ENCODE results near the gene IKZF2. TPM values are rescaled to one million over a fixed set of nuclear protein-coding genes. Genes with fewer than 3 reads are reported as not detected.

Gene IKZF2
- polyA plus RNA-seq (2014; cell fraction: cytosol; rRNA removed) = 0.58 and 0.68 TPM in 2 replicates
- polyA plus RNA-seq (2014; cell fraction: nucleus; rRNA removed) = 0.92 and 1.3 TPM in 2 replicates

- peak; percentile 84 for DNase-seq (ENCODE audit: low spot score)
Measured at GRCh38 chr2:213151437-213152064, at the start of gene IKZF2. IKZF2 (minus strand) TSS chr2:213151612; CDS start chr2:213148629, 2,983 bp downstream.

DNA sequence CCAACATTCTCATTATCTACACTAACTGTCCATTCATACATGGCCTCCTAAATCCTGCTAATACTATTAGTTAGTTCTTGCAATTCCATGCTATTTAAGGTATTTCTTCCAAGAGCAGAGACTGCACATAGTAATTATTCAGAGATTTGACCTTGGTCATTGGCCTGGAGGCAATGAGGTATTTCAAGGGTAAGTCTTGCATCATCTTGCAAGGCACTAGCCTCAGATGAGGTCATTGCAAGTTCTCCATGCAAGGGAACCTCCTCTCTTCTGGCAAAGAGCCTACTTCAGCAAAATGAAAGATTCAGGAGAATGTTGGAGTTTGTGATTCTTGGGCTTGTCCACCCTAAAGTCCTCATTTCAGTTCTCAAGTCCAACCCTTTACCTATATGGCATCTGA lies 48.5 kb upstream of the IKZF2 start:
- no peak for DNase-seq (ENCODE audit: low spot score)

- peak; percentile 34 for DNase-seq (ENCODE audit: low spot score)
Measured at GRCh38 chr2:213189001-213189899, 37.8 kb upstream of the IKZF2 start.

GRCh38 chr2:213188533-213188867 lies 37.1 kb upstream of the IKZF2 start:
- DNase-seq (ENCODE audit: low spot score) = no peak

GRCh38 chr2:213187833-213188532 lies 36.6 kb upstream of the IKZF2 start:
- DNase-seq (ENCODE audit: low spot score) = no peak

DNA sequence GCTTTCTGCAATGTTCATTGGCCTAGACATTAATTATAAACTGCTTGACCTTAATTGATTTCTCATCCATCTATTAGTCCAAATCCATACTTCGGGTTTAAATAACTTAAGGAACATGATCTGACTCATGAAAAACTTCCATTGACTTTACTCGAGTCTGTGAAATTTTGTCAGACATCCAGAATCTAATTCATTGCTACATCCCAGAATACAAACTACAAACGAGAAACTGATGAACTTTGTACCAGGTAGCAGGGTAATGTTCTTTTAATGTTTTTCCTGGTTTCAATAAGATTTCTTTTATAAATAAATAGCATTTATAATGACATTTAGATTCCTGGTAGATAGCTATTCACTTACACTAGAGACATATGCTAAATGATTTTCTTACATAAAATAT lies 36.0 kb upstream of the IKZF2 start:
- DNase-seq (ENCODE audit: low spot score) = no peak

DNA sequence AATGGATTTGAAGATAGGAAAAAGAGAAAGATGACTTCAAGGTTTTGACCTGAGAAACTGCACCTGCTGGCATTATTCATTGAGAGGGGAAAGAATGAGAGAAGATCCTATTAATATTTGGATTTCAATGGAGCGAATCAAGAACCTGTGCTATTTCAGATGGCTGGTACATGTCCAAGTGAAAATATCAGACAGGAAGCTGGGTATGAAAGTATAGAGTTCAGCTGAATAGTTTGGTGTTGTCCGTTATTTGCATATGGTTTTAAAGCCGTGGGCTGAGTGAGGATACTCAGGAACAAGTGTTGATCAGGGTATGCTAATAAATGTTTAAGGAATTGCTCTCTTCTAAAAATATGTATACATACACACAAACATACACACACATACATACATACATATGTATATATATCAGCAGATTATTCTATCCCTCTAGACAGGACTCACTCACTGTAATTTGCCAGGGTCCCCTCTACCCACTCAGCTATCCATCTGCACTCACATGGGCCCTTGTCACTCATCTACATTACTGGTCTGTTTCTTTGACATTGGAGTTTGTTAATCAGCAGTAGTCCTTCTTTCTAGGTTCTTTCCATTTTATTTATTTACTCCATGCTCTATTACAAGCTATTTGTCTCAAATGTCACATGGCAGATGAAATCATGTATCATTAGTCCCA lies 33.9 kb upstream of the IKZF2 start:
- DNase-seq (ENCODE audit: low spot score) = no peak

DNA sequence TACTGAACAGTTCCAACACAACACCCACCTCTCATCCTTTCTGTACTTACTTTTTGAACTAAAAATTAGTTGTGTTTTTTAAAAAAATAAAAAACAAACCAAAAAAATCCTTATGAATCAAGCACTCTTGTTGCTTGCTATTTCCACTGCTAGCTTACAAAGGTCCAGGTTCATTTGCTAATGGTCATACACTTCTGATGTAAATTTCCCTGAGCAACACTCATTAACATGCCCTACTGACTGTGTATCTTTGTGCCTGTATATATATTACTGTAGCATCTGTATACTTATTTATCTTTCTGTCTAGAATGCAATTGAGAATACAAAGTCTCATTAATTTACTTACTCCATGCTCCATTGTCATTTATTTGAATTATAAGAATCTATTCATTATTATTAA lies 30.3 kb upstream of the IKZF2 start:
- no peak for DNase-seq (ENCODE audit: low spot score)

DNA sequence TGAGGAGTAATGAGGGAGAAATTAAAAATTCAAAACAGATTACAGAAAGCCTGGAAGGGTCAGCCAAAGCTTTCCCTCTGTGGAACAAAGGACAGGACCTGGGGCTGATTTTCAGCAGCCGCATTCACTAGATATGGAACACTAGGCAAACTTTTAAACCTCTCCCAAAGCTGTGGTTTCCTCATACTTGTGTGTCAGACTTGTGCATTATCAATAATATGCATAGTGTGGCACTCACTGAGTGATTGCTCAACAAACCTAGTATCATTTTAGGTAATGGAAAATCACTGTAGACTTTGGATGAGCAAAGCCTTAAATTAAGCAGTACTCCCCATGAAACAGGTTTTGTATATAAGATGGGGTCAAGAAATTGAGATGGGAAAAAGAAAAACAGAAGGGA lies 26.3 kb upstream of the IKZF2 start:
- DNase-seq (ENCODE audit: low spot score) = no peak

GRCh38 chr2:213175673-213176247 lies 24.3 kb upstream of the IKZF2 start:
- DNase-seq (ENCODE audit: low spot score) = no peak

- no peak for DNase-seq (ENCODE audit: low spot score)
Measured at GRCh38 chr2:213172641-213173040, 21.2 kb upstream of the IKZF2 start.

DNA sequence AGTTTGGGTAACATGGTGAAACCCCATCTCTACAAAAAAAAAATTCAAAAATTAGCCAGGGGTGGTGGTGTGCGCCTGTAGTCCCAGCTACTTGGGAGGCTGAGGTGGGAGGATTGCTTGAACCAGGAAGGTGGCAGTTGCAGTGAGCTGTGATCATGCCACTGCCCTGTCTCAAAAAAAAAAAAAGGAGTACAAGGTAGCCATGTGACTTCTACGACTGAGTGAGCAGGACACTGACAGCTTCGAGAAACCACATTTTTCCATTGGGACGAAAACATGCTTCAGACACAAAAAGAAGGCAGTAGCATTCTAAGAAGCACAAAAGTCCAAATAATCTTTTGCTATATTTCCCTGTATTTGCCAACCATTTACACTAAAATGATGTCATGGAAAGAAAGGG lies 19.7 kb upstream of the IKZF2 start:
- DNase-seq (ENCODE audit: low spot score) = no peak

DNA sequence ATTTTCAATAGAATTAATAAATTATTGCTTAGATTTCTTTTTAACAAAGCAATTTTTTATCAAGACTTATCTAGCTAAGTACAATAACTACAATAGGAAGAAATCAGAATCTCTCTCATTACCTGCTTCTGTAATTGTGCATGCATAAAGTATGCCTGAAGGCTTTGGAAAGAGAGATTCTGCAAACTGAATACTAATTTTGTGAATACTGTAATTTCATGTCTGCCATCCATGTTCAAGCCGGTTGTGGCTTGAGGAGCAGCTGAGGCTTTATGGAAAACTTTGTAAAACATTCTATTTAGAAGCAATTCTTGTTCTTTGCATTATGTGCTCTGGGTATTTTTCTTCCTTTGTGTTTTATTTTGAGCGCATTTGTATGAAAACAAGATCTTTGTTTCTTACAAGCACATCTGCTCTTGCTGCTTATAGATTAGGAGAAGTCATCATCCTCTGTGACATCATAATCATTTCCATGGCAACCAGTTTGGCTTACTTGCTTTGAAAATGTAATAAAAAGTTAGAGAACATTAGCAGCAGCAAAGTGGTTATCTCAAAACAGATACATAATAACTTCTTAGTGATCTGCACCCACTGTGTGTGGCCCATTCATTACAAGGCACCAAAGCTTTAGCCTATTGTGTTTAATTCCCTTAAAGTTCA lies 16.0 kb upstream of the IKZF2 start:
- DNase-seq (ENCODE audit: low spot score) = no peak

- no peak for DNase-seq (ENCODE audit: low spot score)
Measured at GRCh38 chr2:213166109-213166508, 14.7 kb upstream of the IKZF2 start.

- no peak for DNase-seq (ENCODE audit: low spot score)
Measured at GRCh38 chr2:213164263-213164662, 12.9 kb upstream of the IKZF2 start.

- DNase-seq (ENCODE audit: low spot score) = no peak
Measured at GRCh38 chr2:213162516-213163118, 11.2 kb upstream of the IKZF2 start.

GRCh38 chr2:213161759-213162515 lies 10.5 kb upstream of the IKZF2 start:
- no peak for DNase-seq (ENCODE audit: low spot score)

DNA sequence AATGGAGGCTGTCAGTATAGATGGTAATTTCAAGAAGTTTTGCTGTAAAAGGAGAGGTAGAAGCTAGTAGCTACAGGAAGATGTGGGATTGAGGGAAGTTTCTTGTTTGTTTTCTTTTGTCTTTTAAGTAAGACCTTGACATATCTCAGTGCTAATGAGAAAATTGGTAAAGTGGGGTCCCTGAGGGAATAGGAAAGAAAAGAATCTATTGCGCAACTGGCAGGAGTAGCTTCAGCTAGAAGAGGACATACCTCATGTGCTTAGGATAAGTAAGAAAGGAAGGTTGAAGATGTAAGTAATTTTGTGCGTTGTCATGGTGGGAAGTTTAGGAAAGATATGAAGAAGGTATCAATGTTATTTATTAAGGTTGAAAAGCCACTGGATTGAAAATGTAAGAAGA lies 8.4 kb upstream of the IKZF2 start:
- no peak for DNase-seq (ENCODE audit: low spot score)

DNA sequence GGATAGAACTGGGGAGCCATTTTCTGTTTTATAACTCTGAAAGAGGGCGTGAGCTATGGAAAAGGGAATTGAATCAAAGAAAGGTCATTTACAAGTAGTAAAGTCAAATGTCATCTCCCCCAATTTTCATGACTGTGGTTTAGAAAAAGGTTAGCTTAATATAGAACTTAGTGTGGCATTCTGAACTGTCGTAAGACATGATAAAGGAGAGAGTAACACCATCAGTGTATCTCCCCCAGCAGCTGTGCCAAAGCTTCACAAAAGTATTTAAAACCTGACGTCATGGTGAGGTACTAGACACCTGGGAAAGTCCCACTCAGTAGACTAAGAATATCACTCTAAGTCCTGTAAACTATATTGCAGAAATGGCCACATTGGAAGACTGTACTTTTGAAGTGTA lies 5.8 kb upstream of the IKZF2 start:
- no peak for DNase-seq (ENCODE audit: low spot score)

- DNase-seq (ENCODE audit: low spot score) = no peak
Measured at GRCh38 chr2:213156717-213157116, 5.3 kb upstream of the IKZF2 start.
